ENCODE data around the gene SLC2A13.

DNA sequence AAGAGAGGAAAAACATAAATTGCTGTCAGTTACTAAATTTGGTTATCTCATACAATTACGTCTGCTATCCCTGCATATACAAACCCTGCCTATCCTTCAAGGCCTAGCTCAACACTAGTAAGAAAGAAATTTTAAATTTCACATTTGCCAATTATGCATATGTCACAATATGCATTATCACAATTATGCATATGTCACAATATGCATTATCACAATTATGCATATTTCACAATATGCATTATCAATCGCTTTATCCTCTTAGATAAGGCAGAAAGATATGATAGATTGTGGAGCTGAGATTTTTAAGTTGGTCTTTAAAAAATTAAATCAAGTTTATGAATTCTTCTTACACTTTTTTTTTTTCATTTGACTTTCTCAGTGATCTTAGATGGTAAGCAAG is 291.3 kb downstream of the SLC2A13 start:
- TF ChIP-seq, protein P1, sequence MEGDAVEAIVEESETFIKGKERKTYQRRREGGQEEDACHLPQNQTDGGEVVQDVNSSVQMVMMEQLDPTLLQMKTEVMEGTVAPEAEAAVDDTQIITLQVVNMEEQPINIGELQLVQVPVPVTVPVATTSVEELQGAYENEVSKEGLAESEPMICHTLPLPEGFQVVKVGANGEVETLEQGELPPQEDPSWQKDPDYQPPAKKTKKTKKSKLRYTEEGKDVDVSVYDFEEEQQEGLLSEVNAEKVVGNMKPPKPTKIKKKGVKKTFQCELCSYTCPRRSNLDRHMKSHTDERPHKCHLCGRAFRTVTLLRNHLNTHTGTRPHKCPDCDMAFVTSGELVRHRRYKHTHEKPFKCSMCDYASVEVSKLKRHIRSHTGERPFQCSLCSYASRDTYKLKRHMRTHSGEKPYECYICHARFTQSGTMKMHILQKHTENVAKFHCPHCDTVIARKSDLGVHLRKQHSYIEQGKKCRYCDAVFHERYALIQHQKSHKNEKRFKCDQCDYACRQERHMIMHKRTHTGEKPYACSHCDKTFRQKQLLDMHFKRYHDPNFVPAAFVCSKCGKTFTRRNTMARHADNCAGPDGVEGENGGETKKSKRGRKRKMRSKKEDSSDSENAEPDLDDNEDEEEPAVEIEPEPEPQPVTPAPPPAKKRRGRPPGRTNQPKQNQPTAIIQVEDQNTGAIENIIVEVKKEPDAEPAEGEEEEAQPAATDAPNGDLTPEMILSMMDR (conservative IDR thresholded peaks at IDR 0.05 in 1 of 2, IDR thresholded peaks at IDR 0.05 in 1 of 2; ENCODE audit: extremely low read depth in 1 of 2, insufficient read depth in 1 of 2, low read depth in 1 of 2, low read length in 2 of 2), result no peak
- TF ChIP-seq EZH2 (IDR thresholded peaks at IDR 0.05; ENCODE audit: borderline replicate concordance, low read length), result no peak

Data from mammary epithelial cell (primary cell).